GM21515 (cell line): ENCODE data around the gene MPPED1.
A peak's percentile ranks its signal among the peaks of the same experiment; 100 is the strongest.

Experiments
- ATAC-seq: cut with Tn5 transposase; IDR thresholded peaks from one replicate; pipeline ENCODE4 v1.9.1; 2021; ENCODE audit not compliant: unreplicated experiment

The MPPED1 gene, protein sequence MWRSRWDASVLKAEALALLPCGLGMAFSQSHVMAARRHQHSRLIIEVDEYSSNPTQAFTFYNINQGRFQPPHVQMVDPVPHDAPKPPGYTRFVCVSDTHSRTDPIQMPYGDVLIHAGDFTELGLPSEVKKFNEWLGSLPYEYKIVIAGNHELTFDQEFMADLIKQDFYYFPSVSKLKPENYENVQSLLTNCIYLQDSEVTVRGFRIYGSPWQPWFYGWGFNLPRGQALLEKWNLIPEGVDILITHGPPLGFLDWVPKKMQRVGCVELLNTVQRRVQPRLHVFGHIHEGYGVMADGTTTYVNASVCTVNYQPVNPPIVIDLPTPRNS

GRCh38 chr22:43411869-43412807, at the start of gene MPPED1:
Gene MPPED1, plus strand, starts transcription at chr22:43412014. Its CDS starts 12,972 bp downstream, at chr22:43424986.
- no peak for ATAC-seq

- ATAC-seq, result no peak
Observed at GRCh38 chr22:43363315-43364168, 48.3 kb upstream of the MPPED1 start.

- no peak for ATAC-seq
Observed at GRCh38 chr22:43364169-43364435, 47.7 kb upstream of the MPPED1 start.

DNA sequence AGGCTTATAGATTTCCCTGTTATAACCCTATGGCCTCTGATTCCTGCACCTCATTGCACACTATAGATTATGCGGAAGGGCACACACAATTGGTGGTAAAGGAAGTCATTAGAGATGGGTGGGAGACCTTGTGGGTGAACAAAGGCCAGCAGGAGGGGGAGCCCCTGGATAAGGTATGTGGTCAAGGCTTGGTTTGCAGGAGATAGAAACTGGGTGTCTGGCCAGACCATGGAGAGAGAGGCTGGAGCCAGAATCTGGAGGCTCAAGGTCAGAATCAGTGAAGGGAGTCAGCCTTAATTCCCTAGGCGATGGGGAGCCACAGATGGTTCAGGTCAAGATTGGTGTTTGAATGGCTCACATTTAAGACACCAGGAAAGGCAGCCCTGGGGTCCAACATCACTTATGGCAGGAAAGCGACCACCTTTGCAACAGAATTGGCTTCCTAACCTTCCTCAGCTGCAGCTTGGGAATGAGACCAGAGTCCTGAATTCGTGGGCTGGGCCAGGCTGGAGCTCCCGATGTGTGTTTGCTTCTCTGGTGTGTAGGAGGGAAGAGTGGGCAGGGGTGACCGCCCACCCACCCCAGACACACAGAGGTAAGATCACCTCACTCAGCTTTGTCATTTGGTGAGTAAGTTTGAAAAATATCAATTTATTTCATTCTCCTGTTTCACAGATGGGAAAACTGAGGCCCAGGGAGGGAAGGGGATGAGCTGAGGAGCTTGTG, 45.9 kb upstream of the MPPED1 start:
- no peak for ATAC-seq

GRCh38 chr22:43370036-43370435, 41.8 kb upstream of the MPPED1 start:
- ATAC-seq, result no peak

GRCh38 chr22:43375951-43376455, 35.8 kb upstream of the MPPED1 start:
- no peak for ATAC-seq

- peak; percentile 63 for ATAC-seq
Observed at GRCh38 chr22:43376765-43377547, 34.9 kb upstream of the MPPED1 start.

DNA sequence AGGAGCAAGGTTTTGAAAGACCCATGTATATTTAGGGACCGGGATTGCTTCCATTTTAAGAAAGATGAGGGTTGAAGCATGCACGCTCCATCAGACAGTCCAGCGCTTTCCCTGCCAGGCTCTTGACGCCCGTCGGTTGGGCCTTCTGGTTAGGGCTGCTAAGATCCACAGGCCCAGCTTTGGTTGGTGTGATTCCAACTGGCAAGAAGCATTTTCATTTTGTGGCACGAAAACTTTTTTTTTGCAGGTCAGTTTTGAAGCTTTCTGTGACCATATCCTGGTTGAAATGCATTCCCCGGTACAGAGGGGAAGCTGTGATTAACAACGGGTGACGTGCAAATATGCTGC, 34.3 kb upstream of the MPPED1 start:
- no peak for ATAC-seq

- ATAC-seq, result peak; percentile 45
Observed at GRCh38 chr22:43377896-43378704, 33.7 kb upstream of the MPPED1 start.

DNA sequence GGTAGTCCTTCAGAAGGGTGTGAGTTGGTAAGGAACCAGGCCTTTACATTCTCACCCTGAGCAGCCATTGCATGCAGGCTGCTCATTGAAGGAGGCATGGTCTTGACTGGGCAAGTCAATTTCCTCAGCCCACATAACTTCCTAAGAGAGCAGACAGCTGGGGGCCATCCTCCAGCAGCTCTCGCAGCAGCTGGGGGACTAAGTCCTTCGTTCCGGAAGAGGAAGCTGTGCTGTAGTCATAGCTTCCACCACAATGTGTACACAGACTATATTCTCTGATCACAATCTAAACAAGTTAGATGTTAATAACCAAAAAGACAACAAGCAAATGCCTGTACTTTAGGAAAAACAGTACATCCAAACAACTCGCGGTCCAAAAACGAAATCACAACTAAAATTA, 30.1 kb upstream of the MPPED1 start:
- ATAC-seq, result no peak

- ATAC-seq, result no peak
Observed at GRCh38 chr22:43384863-43385262, 27.0 kb upstream of the MPPED1 start.

DNA sequence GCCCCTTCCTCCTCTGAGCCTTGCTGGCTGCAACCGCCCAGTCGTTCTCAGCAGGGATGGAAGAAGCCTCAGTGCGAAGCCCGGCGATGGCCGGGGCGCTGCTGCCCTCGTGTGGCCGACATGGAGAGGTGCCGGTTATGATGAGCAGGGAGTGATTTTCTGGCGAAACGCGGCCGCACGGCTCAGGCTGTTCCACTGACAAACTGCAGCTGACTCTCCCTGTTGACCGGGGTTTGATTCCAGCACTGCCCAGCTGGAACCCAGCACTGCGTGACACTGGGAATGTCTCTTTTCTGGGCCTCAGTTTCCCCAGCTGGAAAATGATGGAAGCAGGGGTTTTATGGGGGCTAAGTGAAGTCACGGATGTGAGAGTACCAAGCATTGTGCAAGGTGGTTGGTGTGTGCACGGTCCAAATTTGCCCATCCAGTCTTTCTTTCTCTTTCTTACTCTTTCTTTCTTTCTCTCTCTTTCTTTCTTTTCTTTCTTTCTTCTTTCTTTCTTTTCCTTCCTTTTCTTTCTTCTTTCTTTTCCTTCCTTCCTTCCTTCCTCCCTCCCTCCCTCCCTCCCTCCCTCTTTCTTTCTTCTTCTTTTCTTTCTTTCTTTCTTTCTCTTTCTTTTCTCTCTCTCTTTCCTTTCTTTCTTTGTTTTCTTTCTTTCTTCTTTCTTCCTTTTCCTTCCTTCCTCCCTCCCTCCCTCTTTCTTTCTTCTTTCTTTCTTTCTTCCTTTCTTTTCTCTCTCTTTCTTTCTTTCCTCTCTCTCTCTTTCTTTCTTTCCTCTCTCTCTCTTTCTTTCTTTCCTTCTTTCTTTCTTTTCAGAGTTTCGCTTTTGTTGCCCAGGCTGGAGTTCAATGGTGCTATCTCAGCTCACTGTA, 25.8 kb upstream of the MPPED1 start:
- no peak for ATAC-seq

DNA sequence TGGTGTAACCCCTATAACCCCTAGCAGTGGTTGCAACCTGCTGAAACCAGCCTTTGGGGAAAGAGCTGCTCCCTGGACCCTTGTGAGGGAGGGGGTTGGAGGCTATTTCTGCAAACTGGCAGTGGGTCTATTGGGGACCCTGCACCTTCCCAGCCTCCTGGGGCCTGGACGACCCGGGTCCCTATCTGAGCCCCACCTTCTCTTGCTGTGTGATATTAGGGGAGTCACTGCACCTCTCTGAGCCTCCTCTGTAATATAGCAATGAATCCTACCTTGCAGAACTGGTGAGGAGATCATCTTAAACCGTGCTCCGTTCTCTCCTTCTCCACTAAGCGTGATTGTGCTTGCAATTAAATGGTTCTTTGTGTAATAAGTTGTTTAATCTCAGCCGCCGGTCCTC, 24.0 kb upstream of the MPPED1 start:
- ATAC-seq, result no peak

GRCh38 chr22:43388420-43388851, 23.4 kb upstream of the MPPED1 start:
- ATAC-seq, result no peak

- no peak for ATAC-seq
Observed at GRCh38 chr22:43389227-43389836, 22.5 kb upstream of the MPPED1 start.

- ATAC-seq, result no peak
Observed at GRCh38 chr22:43390166-43390565, 21.6 kb upstream of the MPPED1 start.

DNA sequence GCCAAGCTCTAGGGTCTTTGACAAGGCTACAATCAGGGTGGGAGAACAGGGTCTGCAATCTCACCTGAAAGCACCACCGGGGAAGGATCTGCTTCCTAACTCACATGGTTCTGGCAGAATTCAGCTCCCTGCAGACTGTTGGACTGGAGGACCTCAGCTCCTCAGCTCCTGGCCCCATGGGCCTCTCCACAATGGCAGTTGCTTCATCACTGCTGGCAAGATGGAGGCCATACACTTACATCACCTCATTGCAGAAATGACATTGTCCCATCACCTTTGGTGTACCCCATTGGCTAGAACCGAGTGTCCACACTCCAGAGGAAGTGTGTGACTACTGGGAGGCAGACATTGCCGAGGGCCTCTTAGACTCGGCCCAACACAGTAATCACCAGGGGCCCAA, 20.9 kb upstream of the MPPED1 start:
- ATAC-seq, result no peak

GRCh38 chr22:43391306-43391705, 20.5 kb upstream of the MPPED1 start:
- no peak for ATAC-seq
